ENCODE data around the gene SPSB4.
A peak's percentile ranks its signal among the peaks of the same experiment; 100 is the strongest.

SPSB4 gene

DNA sequence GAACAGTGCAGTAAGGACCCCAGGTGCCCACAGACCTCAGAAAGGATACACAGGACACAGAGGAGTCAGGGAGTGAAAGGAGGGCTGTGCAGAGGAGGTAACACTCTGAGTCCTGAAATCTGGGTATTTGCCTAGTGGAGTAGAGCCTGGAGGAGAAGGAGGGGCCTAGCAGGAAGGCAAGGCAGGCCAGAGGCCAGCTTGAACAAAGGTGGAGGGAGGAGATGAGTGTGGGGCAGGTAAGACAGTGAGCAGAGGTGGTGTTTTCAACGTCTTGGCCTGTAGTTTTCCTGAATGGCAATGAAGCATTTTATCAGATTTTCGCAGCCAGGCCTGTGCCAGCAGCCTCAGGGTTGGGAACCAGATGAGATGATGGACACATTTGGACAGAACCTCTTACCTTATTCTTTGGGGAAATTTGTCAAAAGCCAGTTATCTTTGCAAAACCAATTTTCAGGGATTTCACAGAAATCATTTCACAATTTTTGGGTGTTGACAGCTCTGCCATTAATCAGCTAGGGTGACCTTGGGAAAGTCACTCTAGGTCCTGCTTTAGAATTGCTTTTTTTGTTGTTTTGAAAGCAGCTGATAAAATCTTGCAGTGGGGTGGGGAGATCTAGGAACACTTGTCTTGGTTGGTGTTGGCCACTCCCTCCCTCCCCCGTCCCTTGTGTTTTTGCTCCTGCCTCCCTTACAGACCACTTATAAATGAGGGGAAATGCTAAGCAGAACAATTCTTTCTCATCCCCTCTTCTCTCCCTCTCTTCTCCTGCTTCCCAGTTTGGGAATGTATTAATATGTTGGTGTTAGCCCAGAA, 38.4 kb downstream of the SPSB4 start:
- Histone ChIP-seq H3K14ac (ENCODE audit: low read length in 2 of 2) (no peak overlapping the region), H3K27ac (ENCODE audit: low read length, poor library complexity, severe bottlenecking) (no peak overlapping the region), H3K4ac (ENCODE audit: low read depth in 1 of 2, low read length in 2 of 2) (no peak overlapping the region), H3K23ac (ENCODE audit: low read length in 2 of 2) (no peak overlapping the region), H3K9me3 (ENCODE audit: control insufficient read depth, low read length) (peaks cover 6% of the 10 kb centered on the region), H2BK15ac (ENCODE audit: low read depth, poor library complexity, severe bottlenecking) (no peak overlapping the region), H2BK12ac (ENCODE audit: low read length in 2 of 2) (no peak overlapping the region), H3K4me3 (ENCODE audit: insufficient read depth in 1 of 2, low read depth in 1 of 2, low read length in 2 of 2) (no peak overlapping the region), H4K8ac (ENCODE audit: low read length) (no peak overlapping the region), H3K4me1 (ENCODE audit: control insufficient read depth, insufficient read depth, low read depth, low read length) (peaks cover 14% of the 10 kb centered on the region), H4K91ac (ENCODE audit: low read length) (no peak overlapping the region), H3K4me2 (ENCODE audit: low read length, poor library complexity, severe bottlenecking) (no peak overlapping the region), H3K27me3 (ENCODE audit: control insufficient read depth in 1 of 2, insufficient read depth in 1 of 2, low read length in 2 of 2) (peaks cover 9 to 40% of the 10 kb centered on the region in 2 experiments), H2AK5ac (ENCODE audit: low read length, severe bottlenecking) (no peak overlapping the region), H3K36me3 (ENCODE audit: control insufficient read depth in 1 of 2, insufficient read depth in 2 of 2, low read depth in 1 of 2, low read length in 2 of 2) (no peaks in the 10 kb centered on the region), H2AFZ (ENCODE audit: low read depth, low read length) (no peak overlapping the region), H2BK120ac (ENCODE audit: low read depth, low read length) (no peak overlapping the region), H2BK5ac (ENCODE audit: low read depth, low read length, poor library complexity, severe bottlenecking) (no peak overlapping the region), H3K18ac (ENCODE audit: low read depth in 1 of 2, low read length in 2 of 2) (no peak overlapping the region), H3K9ac (ENCODE audit: low read length) (no peak overlapping the region), H3K79me1 (replicated peaks; ENCODE audit: low read length, poor library complexity, severe bottlenecking) (no peaks in the 10 kb centered on the region)
- DNase-seq = no peak
- 55% methylated on average over 2 of the region's 3 CpGs for WGBS

DNA sequence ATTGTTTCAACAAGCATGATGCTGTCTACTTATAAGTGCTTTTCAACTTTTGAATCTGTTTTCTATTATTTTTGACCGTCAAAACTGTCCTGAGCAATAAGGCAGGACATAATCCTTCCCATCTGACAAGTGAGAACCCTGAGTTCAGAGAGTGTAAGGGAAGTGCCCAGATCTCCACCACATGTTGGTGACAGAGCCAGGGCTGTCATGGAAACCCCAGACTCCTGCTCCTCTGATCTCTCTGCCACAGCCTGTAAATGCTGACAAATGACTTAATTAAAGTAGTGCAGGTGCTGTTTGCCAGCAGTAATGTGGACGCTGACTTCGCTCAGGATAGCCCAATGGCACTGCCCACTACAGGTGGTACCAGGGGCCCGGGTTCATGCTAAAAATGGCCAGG, 40.3 kb downstream of the SPSB4 start:
- no peak overlapping the region for H2AK5ac ChIP-seq (ENCODE audit: low read length, severe bottlenecking)
- H3K18ac ChIP-seq (ENCODE audit: low read depth in 1 of 2, low read length in 2 of 2) = no peak overlapping the region
- WGBS = 75% methylated on average over 4 of the region's 4 CpGs
- no peak overlapping the region for H2BK12ac ChIP-seq (ENCODE audit: low read length in 2 of 2)
- H2BK15ac ChIP-seq (ENCODE audit: low read depth, poor library complexity, severe bottlenecking) = no peak overlapping the region
- H3K4me3 ChIP-seq (ENCODE audit: insufficient read depth in 1 of 2, low read depth in 1 of 2, low read length in 2 of 2) = no peak overlapping the region
- peaks cover 6 to 52% of the 10 kb centered on the region in 2 experiments for H3K27me3 ChIP-seq (ENCODE audit: control insufficient read depth in 1 of 2, insufficient read depth in 1 of 2, low read length in 2 of 2)
- H3K36me3 ChIP-seq (ENCODE audit: control insufficient read depth in 1 of 2, insufficient read depth in 2 of 2, low read depth in 1 of 2, low read length in 2 of 2) = no peaks in the 10 kb centered on the region
- no peak overlapping the region for H3K4me2 ChIP-seq (ENCODE audit: low read length, poor library complexity, severe bottlenecking)
- H3K9ac ChIP-seq (ENCODE audit: low read length) = no peak overlapping the region
- H4K91ac ChIP-seq (ENCODE audit: low read length) = no peak overlapping the region
- no peaks in the 10 kb centered on the region for H3K9me3 ChIP-seq (ENCODE audit: control insufficient read depth, low read length)
- no peak overlapping the region for H3K14ac ChIP-seq (ENCODE audit: low read length in 2 of 2)
- H2BK5ac ChIP-seq (ENCODE audit: low read depth, low read length, poor library complexity, severe bottlenecking) = no peak overlapping the region
- H3K4me1 ChIP-seq (ENCODE audit: control insufficient read depth, insufficient read depth, low read depth, low read length) = peaks cover 14% of the 10 kb centered on the region
- no peak overlapping the region for H2AFZ ChIP-seq (ENCODE audit: low read depth, low read length)
- no peak overlapping the region for H3K23ac ChIP-seq (ENCODE audit: low read length in 2 of 2)
- no peaks in the 10 kb centered on the region for H3K79me1 ChIP-seq (replicated peaks; ENCODE audit: low read length, poor library complexity, severe bottlenecking)
- H3K4ac ChIP-seq (ENCODE audit: low read depth in 1 of 2, low read length in 2 of 2) = no peak overlapping the region
- DNase-seq = no peak
- H4K8ac ChIP-seq (ENCODE audit: low read length) = no peak overlapping the region
- H2BK120ac ChIP-seq (ENCODE audit: low read depth, low read length) = no peak overlapping the region
- H3K27ac ChIP-seq (ENCODE audit: low read length, poor library complexity, severe bottlenecking) = no peak overlapping the region

DNA sequence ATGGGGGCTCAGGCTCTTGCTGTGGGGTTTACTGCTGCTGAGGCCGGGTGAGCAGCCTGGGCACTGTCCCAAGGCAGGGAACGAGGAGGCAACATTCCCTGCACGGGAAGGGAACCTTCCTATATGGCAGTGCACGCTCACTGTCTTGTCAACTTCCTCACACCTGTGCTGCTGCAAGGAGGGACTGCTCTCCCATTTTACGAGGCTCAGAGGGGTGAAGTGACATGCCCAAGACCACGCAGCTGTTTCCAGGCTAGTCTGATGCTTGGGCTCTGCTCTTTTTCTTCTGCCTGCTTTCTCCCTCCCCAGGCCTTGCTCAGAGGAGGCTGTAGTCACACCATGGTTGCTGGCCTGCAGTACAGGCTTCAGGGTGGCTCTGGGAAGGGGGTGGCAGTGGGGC, 41.5 kb downstream of the SPSB4 start:
- Histone ChIP-seq H4K8ac (ENCODE audit: low read length) (no peak overlapping the region), H2BK5ac (ENCODE audit: low read depth, low read length, poor library complexity, severe bottlenecking) (no peak overlapping the region), H3K14ac (ENCODE audit: low read length in 2 of 2) (no peak overlapping the region), H2BK12ac (ENCODE audit: low read length in 2 of 2) (no peak overlapping the region), H3K27me3 (ENCODE audit: control insufficient read depth in 1 of 2, insufficient read depth in 1 of 2, low read length in 2 of 2) (peaks cover 6 to 47% of the 10 kb centered on the region in 2 experiments), H4K91ac (ENCODE audit: low read length) (no peak overlapping the region), H3K27ac (ENCODE audit: low read length, poor library complexity, severe bottlenecking) (no peak overlapping the region), H3K79me1 (replicated peaks; ENCODE audit: low read length, poor library complexity, severe bottlenecking) (no peaks in the 10 kb centered on the region), H2BK15ac (ENCODE audit: low read depth, poor library complexity, severe bottlenecking) (no peak overlapping the region), H2AK5ac (ENCODE audit: low read length, severe bottlenecking) (no peak overlapping the region), H2BK120ac (ENCODE audit: low read depth, low read length) (no peak overlapping the region), H3K4ac (ENCODE audit: low read depth in 1 of 2, low read length in 2 of 2) (no peak overlapping the region), H3K18ac (ENCODE audit: low read depth in 1 of 2, low read length in 2 of 2) (no peak overlapping the region), H3K9me3 (ENCODE audit: control insufficient read depth, low read length) (no peaks in the 10 kb centered on the region), H3K9ac (ENCODE audit: low read length) (no peak overlapping the region), H3K4me3 (ENCODE audit: insufficient read depth in 1 of 2, low read depth in 1 of 2, low read length in 2 of 2) (no peak overlapping the region), H2AFZ (ENCODE audit: low read depth, low read length) (no peak overlapping the region), H3K36me3 (ENCODE audit: control insufficient read depth in 1 of 2, insufficient read depth in 2 of 2, low read depth in 1 of 2, low read length in 2 of 2) (no peaks in the 10 kb centered on the region), H3K4me2 (ENCODE audit: low read length, poor library complexity, severe bottlenecking) (no peak overlapping the region), H3K4me1 (ENCODE audit: control insufficient read depth, insufficient read depth, low read depth, low read length) (peaks cover 11% of the 10 kb centered on the region), H3K23ac (ENCODE audit: low read length in 2 of 2) (no peak overlapping the region)
- no peak for DNase-seq
- WGBS = 84% methylated on average over 6 of the region's 6 CpGs

DNA sequence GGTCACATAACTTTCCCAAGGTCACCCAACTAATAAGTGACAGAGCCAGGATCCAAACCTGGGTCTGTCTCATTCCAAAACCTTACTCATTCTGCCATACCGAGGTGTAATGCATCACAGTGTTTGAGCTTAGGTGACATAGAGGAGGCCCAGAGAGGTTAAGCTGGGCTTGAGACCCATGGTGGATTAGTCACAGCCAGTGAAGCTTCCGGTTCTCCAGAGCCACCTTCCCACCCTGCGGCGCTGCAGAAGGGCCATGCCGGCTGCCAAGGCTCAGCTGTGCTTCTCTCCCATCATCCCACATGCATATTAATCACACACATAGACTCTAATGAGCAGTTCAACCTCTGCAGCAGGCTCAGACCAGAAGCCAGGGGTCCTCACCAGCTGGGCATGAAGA, 42.2 kb downstream of the SPSB4 start:
- no peak overlapping the region for H2BK5ac ChIP-seq (ENCODE audit: low read depth, low read length, poor library complexity, severe bottlenecking)
- H3K79me1 ChIP-seq (replicated peaks; ENCODE audit: low read length, poor library complexity, severe bottlenecking) = no peaks in the 10 kb centered on the region
- peak overlapping the region in 1 of 2 experiments; percentile 1 for H3K23ac ChIP-seq (ENCODE audit: low read length in 2 of 2)
- H3K4me2 ChIP-seq (ENCODE audit: low read length, poor library complexity, severe bottlenecking) = no peak overlapping the region
- no peaks in the 10 kb centered on the region for H3K36me3 ChIP-seq (ENCODE audit: control insufficient read depth in 1 of 2, insufficient read depth in 2 of 2, low read depth in 1 of 2, low read length in 2 of 2)
- no peak overlapping the region for H3K4me3 ChIP-seq (ENCODE audit: insufficient read depth in 1 of 2, low read depth in 1 of 2, low read length in 2 of 2)
- H3K18ac ChIP-seq (ENCODE audit: low read depth in 1 of 2, low read length in 2 of 2) = no peak overlapping the region
- no peak overlapping the region for H3K14ac ChIP-seq (ENCODE audit: low read length in 2 of 2)
- no peak overlapping the region for H2BK120ac ChIP-seq (ENCODE audit: low read depth, low read length)
- H3K9me3 ChIP-seq (ENCODE audit: control insufficient read depth, low read length) = no peaks in the 10 kb centered on the region
- H4K8ac ChIP-seq (ENCODE audit: low read length) = no peak overlapping the region
- DNase-seq = no peak
- H2BK12ac ChIP-seq (ENCODE audit: low read length in 2 of 2) = no peak overlapping the region
- H2AFZ ChIP-seq (ENCODE audit: low read depth, low read length) = no peak overlapping the region
- H4K91ac ChIP-seq (ENCODE audit: low read length) = no peak overlapping the region
- H3K4ac ChIP-seq (ENCODE audit: low read depth in 1 of 2, low read length in 2 of 2) = no peak overlapping the region
- no peak overlapping the region for H2AK5ac ChIP-seq (ENCODE audit: low read length, severe bottlenecking)
- H3K27me3 ChIP-seq (ENCODE audit: control insufficient read depth in 1 of 2, insufficient read depth in 1 of 2, low read length in 2 of 2) = peaks cover 6 to 40% of the 10 kb centered on the region in 2 experiments
- no peak overlapping the region for H3K9ac ChIP-seq (ENCODE audit: low read length)
- H2BK15ac ChIP-seq (ENCODE audit: low read depth, poor library complexity, severe bottlenecking) = no peak overlapping the region
- H3K27ac ChIP-seq (ENCODE audit: low read length, poor library complexity, severe bottlenecking) = no peak overlapping the region
- peaks cover 11% of the 10 kb centered on the region for H3K4me1 ChIP-seq (ENCODE audit: control insufficient read depth, insufficient read depth, low read depth, low read length)
- 72% methylated on average over 5 of the region's 5 CpGs for WGBS
